Epithelial cell of esophagus (primary cell): ENCODE measurements around the gene SLC13A2.
A peak's percentile ranks its signal among the peaks of the same experiment; 100 is the strongest.

ENCODE experiments used
- DNase-seq: peaks from one replicate; pipeline ENCODE4 v3.0.0; 2010; ENCODE audit warnings: low read depth
- H3K4me3 ChIP-seq: 2 replicates; pipeline ENCODE4 v1.5.1; 2011; ENCODE audit warnings: mild to moderate bottlenecking, low read length, control low read depth
- TF ChIP-seq, protein P1 (sequence below): IDR thresholded peaks from 2 replicates; pipeline ENCODE4 v1.5.1; 2011; ENCODE audit warnings: low read depth, mild to moderate bottlenecking, low read length, control low read depth, inconsistent platforms; ENCODE audit not compliant: insufficient read depth; ENCODE audit errors: missing control alignments

The SLC13A2 gene

GRCh38 chr17:28526381-28526780 lies 52.9 kb downstream of the SLC13A2 start:
- TF ChIP-seq, protein P1, sequence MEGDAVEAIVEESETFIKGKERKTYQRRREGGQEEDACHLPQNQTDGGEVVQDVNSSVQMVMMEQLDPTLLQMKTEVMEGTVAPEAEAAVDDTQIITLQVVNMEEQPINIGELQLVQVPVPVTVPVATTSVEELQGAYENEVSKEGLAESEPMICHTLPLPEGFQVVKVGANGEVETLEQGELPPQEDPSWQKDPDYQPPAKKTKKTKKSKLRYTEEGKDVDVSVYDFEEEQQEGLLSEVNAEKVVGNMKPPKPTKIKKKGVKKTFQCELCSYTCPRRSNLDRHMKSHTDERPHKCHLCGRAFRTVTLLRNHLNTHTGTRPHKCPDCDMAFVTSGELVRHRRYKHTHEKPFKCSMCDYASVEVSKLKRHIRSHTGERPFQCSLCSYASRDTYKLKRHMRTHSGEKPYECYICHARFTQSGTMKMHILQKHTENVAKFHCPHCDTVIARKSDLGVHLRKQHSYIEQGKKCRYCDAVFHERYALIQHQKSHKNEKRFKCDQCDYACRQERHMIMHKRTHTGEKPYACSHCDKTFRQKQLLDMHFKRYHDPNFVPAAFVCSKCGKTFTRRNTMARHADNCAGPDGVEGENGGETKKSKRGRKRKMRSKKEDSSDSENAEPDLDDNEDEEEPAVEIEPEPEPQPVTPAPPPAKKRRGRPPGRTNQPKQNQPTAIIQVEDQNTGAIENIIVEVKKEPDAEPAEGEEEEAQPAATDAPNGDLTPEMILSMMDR: no peak
- DNase-seq: no peak
- no peak overlapping the region for H3K4me3 ChIP-seq

GRCh38 chr17:28527181-28527681 lies 53.8 kb downstream of the SLC13A2 start:
- H3K4me3 ChIP-seq: no peak overlapping the region
- no peak for DNase-seq
- TF ChIP-seq, protein P1: no peak

- no peak overlapping the region for H3K4me3 ChIP-seq
- TF ChIP-seq, protein P1: no peak
- DNase-seq: peak; percentile 87
These were observed 54.4 kb downstream of the SLC13A2 start for GRCh38 chr17:28527859-28528258.

GRCh38 chr17:28528327-28529012 lies 55.0 kb downstream of the SLC13A2 start:
- DNase-seq: peak; percentile 61
- no peak overlapping the region for H3K4me3 ChIP-seq
- TF ChIP-seq, protein P1: no peak

DNA sequence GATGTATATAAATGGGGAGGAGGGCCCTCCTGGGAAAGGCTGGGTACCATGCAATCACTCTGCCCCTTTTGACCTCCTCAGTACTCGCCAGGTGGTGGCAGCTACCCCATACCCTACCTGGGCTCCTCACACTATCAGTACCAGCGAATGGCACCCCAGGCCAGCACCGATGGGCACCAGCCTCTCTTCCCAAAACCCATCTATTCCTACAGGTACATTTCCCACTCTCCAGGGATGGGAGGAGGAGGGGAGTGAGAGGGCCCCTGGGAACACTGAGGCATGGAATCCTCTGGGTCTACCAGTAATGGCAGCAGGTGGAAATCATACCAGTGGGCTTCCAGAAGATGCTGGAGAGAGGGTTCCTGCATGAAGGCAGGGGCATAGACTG lies 55.6 kb downstream of the SLC13A2 start:
- TF ChIP-seq, protein P1: no peak
- no peak overlapping the region for H3K4me3 ChIP-seq
- DNase-seq: no peak

DNA sequence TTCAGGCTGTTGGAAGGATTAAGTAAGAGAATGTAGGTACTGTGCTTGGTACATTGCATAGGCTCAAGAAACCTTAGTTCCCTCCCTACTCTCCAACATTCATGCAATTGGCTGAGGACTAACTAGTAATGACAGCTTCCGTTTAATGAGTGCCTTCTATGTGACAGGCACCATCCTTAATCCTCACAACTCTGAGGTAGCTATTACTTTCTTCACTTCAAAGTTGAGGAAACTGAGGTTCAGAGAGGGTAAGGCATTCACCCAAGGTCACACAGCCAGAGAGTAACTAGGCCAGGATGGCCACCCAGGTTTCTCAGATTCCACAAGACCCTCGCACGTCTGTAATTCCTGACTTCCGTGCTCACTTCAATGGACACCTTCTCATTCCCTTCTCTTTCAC lies 56.8 kb downstream of the SLC13A2 start:
- no peak overlapping the region for H3K4me3 ChIP-seq
- TF ChIP-seq, protein P1: no peak
- no peak for DNase-seq

DNA sequence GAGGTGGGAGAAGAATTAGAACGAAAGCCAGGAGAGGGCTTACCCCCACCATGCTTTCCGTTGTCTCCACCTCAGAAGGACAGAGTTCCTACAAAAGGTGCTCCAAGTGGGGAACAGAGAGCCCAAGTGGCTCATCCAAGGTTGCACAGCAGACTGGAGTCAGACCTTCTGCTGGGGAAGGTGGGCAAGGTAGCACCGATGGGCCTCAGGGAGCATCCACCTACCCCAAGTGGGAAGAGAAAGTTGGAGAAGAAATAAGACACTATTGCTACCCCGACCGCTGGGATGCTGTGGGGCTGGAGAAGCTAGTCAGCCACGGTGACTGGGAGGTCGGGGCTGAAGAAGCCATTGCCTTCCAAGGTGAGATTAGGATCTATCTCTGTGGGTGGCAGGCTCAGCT lies 57.5 kb downstream of the SLC13A2 start:
- no peak overlapping the region for H3K4me3 ChIP-seq
- no peak for DNase-seq
- TF ChIP-seq, protein P1: no peak
